Measurements from ENCODE around the gene TOP3B.

The TOP3B gene

GRCh38 chr22:21959274-21960074 lies 23.1 kb downstream of the TOP3B start:
- WGBS: 94% methylated on average over 18 of the region's 18 CpGs
- H3K36me3 ChIP-seq (ENCODE audit: insufficient read depth, low read length): peaks cover 59% of the 10 kb centered on the region

DNA sequence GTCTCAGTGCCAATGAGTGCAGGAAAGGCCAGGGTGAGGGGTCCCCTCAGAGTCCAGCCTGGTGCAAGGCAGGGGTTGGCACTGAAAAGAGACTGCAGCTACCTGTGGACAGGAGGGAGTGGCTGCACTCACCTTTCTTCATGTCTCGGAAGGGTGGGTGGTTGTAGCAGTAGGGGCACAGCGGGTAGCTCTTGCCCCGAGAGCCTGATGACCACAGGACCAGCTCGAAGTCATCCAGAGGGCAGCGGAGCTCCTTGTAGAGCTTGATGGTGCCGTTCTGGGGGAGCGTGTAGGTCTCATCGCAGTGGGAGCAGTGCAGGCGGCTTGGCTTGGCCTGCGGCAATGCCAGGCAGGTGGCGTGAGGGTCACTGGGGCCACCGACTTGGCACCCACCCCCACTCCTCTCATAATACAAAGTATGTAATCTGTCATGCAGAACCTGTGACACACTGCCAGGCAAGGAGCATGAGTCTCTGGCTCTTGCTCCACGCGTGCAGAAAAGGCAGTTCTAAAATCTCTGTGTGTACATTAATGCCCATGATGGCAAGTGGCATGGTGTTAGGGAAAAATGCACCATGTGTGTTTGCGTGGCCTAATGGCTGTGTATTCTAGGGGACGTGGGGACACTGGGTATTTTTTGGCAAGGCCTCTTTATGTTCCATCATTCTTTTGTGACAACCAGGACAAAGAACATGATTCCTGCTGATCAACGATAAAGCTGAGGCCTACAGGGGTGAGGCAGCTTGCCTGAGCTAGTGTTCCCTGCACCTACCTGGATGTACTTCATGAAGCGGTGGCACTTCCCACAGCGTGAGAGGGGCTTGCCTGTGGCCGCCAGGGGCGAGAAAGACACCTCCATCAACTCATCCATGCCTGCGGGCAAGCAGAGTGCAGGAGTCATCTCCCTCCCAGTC lies 24.0 kb downstream of the TOP3B start:
- Histone ChIP-seq H3K36me3 (ENCODE audit: insufficient read depth, low read length) (peaks cover 50% of the 10 kb centered on the region), H3K9ac (ENCODE audit: low read depth, low read length) (no peak overlapping the region), H3K27ac (ENCODE audit: low read depth, low read length) (no peak overlapping the region), H3K4me3 (ENCODE audit: low read length) (no peak overlapping the region), H3K4me1 (ENCODE audit: insufficient read depth, low read length) (no peaks in the 10 kb centered on the region), H3K9me3 (ENCODE audit: insufficient read depth, low read depth, low read length) (no peaks in the 10 kb centered on the region), H3K27me3 (ENCODE audit: insufficient read depth, low read length) (peaks cover 11% of the 10 kb centered on the region)
- WGBS: 94% methylated on average over 22 of the region's 22 CpGs

More at GRCh38 chr22:21959274-21960074, 23.1 kb downstream of the TOP3B start:
- Histone ChIP-seq H3K9ac (ENCODE audit: low read depth, low read length) (no peak overlapping the region), H3K9me3 (ENCODE audit: insufficient read depth, low read depth, low read length) (no peaks in the 10 kb centered on the region), H3K4me1 (ENCODE audit: insufficient read depth, low read length) (no peaks in the 10 kb centered on the region), H3K27ac (ENCODE audit: low read depth, low read length) (no peak overlapping the region), H3K4me3 (ENCODE audit: low read length) (no peak overlapping the region), H3K27me3 (ENCODE audit: insufficient read depth, low read length) (peaks cover 11% of the 10 kb centered on the region)

DNA sequence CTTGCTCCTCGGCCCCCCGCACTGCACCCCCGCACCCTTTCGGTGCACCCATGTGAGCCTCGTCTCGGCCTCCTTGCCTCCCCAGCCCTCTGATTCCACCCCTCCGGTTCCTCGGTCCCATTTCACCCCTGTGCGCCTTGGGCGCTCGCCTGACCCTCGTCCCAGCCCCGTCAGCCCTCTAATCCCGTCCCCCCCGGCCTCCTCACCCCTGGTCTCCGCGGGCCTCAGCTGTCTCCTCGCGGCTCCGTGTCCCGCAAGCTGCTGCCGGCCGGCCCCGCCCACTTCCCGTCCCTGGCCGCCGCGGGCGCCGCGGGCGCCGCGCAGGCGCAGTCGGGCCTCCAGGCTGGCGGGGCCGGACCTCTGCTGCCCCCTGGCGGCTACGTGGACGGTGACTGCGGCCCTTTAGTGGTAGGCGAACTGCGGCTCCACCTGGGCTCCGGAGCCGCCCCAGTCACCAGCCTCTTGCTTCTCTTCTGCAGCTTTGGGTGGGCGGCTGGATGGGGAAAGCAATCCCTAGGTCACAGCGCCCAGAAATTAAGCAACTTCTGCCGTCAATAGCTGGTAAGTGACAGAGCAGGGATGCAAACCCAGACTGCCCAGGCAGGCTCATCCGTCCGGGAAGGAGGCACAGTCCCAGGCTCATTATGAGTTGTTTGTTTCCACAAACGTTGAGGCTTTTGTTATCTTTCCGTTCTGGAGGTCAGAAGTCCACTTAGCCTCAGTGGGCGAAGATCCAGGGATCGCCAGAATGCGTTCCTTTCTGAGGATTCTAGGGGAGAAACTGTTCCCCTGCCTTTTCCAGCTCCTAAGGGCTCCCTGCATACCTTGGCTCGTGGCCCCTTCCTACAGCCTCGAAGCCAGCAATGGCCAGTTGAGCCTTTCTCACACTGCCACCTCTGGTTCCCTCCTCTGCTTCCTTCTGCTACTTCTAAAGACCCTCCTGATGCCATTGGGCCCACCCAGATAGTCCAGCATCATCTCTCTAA lies 29.7 kb downstream of the TOP3B start, which contains the start of gene PPM1F:
PPM1F (minus strand) TSS at position 263 of the 986 bp plus-strand sequence. CDS start 6,800 bp downstream, outside the sequence.
- Histone ChIP-seq H3K9ac (ENCODE audit: low read depth, low read length) (peak within 1 kb of the TSS; percentile 48; the same call in 1 of the 2 replicates), H3K9me3 (ENCODE audit: insufficient read depth, low read depth, low read length) (no peaks in the 10 kb centered on the region), H3K27ac (ENCODE audit: low read depth, low read length) (no peak within 1 kb of the TSS), H3K4me3 (ENCODE audit: low read length) (peak within 1 kb of the TSS; percentile 70), H3K36me3 (ENCODE audit: insufficient read depth, low read length) (no peaks in the 10 kb centered on the region), H3K4me1 (ENCODE audit: insufficient read depth, low read length) (peaks cover 3% of the 10 kb centered on the region; the same call in 1 of the 2 replicates), H3K27me3 (ENCODE audit: insufficient read depth, low read length) (peaks cover 17% of the 10 kb centered on the region)
- 14% methylated on average over 58 of the region's 58 CpGs for WGBS

- no peaks in the 10 kb centered on the region for H3K9me3 ChIP-seq (ENCODE audit: insufficient read depth, low read depth, low read length)
- H3K27ac ChIP-seq (ENCODE audit: low read depth, low read length): no peak overlapping the region
- H3K4me1 ChIP-seq (ENCODE audit: insufficient read depth, low read length): peaks cover 12% of the 10 kb centered on the region
- peaks cover 14% of the 10 kb centered on the region for H3K27me3 ChIP-seq (ENCODE audit: insufficient read depth, low read length)
- no peaks in the 10 kb centered on the region for H3K36me3 ChIP-seq (ENCODE audit: insufficient read depth, low read length)
- H3K9ac ChIP-seq (ENCODE audit: low read depth, low read length): no peak overlapping the region
- 26% methylated on average over 29 of the region's 29 CpGs for whole genome bisulfite sequencing
- peak overlapping the region; percentile 70 for H3K4me3 ChIP-seq (ENCODE audit: low read length)
Observed at GRCh38 chr22:21951931-21952465, 30.6 kb downstream of the TOP3B start.

DNA sequence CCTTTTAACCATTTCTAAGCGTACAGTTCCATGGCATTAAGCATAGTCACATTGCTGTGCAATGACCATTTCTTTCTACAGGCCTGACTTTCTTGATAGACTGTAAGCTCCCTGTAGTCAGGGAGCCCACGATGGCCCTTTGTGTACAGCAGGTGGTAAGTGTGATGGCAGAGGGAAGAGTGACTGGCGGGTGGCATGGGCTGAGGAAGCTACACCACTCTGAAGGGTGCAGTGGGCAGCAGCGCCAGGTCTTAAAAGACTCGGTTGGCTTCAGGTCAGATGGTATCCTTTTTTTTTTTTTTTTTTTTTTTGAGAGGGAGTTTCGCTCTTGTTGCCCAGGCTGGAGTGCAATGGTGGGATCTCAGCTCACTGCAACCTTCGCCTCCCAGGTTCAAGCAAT lies 31.5 kb downstream of the TOP3B start:
- Histone ChIP-seq H3K27me3 (ENCODE audit: insufficient read depth, low read length) (peaks cover 10% of the 10 kb centered on the region), H3K9me3 (ENCODE audit: insufficient read depth, low read depth, low read length) (no peaks in the 10 kb centered on the region), H3K9ac (ENCODE audit: low read depth, low read length) (no peak overlapping the region), H3K36me3 (ENCODE audit: insufficient read depth, low read length) (no peaks in the 10 kb centered on the region), H3K4me3 (ENCODE audit: low read length) (no peak overlapping the region), H3K27ac (ENCODE audit: low read depth, low read length) (no peak overlapping the region), H3K4me1 (ENCODE audit: insufficient read depth, low read length) (peaks cover 15% of the 10 kb centered on the region)
- WGBS: 96% methylated on average over 7 of the region's 7 CpGs

GRCh38 chr22:21949948-21950347 lies 32.6 kb downstream of the TOP3B start:
- 93% methylated on average over 1 of the region's 1 CpG for WGBS
- Histone ChIP-seq H3K9ac (ENCODE audit: low read depth, low read length) (no peak overlapping the region), H3K27ac (ENCODE audit: low read depth, low read length) (no peak overlapping the region)

DNA sequence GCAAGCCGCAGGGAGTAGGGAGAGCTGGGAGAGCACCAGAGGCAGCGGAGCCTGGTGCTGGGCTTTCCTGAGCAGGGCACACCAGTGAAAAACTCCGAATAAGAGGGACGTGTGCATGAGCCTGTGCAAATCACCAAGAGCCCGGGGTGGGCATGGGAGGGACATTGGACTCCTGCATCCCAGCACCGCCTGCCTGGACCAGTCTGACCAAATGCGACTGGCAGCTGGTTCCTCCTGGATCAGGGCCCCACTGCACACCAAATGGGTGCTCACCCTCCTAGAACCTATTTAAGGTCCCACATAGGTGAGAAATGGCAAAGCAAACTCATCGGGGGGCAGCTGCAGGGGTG lies 33.0 kb downstream of the TOP3B start:
- Histone ChIP-seq H3K27ac (ENCODE audit: low read depth, low read length) (no peak overlapping the region), H3K9me3 (ENCODE audit: insufficient read depth, low read depth, low read length) (no peaks in the 10 kb centered on the region), H3K9ac (ENCODE audit: low read depth, low read length) (no peak overlapping the region), H3K4me3 (ENCODE audit: low read length) (no peak overlapping the region), H3K27me3 (ENCODE audit: insufficient read depth, low read length) (peaks cover 6% of the 10 kb centered on the region), H3K4me1 (ENCODE audit: insufficient read depth, low read length) (peaks cover 15% of the 10 kb centered on the region), H3K36me3 (ENCODE audit: insufficient read depth, low read length) (peaks cover 12% of the 10 kb centered on the region)
- WGBS: 92% methylated on average over 8 of the region's 8 CpGs

More at GRCh38 chr22:21949948-21950347, 32.6 kb downstream of the TOP3B start:
- Histone ChIP-seq H3K4me1 (ENCODE audit: insufficient read depth, low read length) (peaks cover 15% of the 10 kb centered on the region), H3K9me3 (ENCODE audit: insufficient read depth, low read depth, low read length) (no peaks in the 10 kb centered on the region), H3K27me3 (ENCODE audit: insufficient read depth, low read length) (peaks cover 10% of the 10 kb centered on the region), H3K36me3 (ENCODE audit: insufficient read depth, low read length) (peaks cover 8% of the 10 kb centered on the region), H3K4me3 (ENCODE audit: low read length) (no peak overlapping the region)

GRCh38 chr22:21948824-21949568 lies 33.6 kb downstream of the TOP3B start:
- 94% methylated on average over 7 of the region's 7 CpGs for WGBS
- H3K36me3 ChIP-seq (ENCODE audit: insufficient read depth, low read length): peaks cover 12% of the 10 kb centered on the region
- peaks cover 15% of the 10 kb centered on the region for H3K4me1 ChIP-seq (ENCODE audit: insufficient read depth, low read length)
- no peak overlapping the region for H3K4me3 ChIP-seq (ENCODE audit: low read length)
- H3K9ac ChIP-seq (ENCODE audit: low read depth, low read length): no peak overlapping the region
- no peaks in the 10 kb centered on the region for H3K9me3 ChIP-seq (ENCODE audit: insufficient read depth, low read depth, low read length)
- H3K27ac ChIP-seq (ENCODE audit: low read depth, low read length): no peak overlapping the region
- H3K27me3 ChIP-seq (ENCODE audit: insufficient read depth, low read length): peaks cover 6% of the 10 kb centered on the region

DNA sequence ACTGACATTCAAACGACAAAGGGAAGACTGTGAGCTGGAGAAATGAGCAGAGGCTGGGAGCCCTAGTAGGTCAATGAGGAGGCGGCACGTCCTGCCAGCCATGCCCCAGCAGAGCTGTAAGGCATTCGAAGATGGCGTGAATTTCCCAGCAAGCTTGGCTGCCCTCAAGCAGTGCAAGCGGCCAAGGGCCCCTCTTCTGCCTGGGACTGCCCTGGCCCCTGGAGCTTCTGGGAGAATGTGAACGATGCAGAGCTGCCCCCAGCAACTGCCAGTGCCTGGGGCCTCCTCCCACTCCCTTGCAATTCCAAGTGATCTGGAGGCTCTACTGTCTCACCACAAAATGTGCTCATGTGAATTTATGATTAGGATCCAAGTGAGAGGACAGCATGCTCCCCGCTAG lies 34.2 kb downstream of the TOP3B start:
- Histone ChIP-seq H3K27ac (ENCODE audit: low read depth, low read length) (no peak overlapping the region), H3K4me3 (ENCODE audit: low read length) (no peak overlapping the region), H3K4me1 (ENCODE audit: insufficient read depth, low read length) (peaks cover 15% of the 10 kb centered on the region), H3K9me3 (ENCODE audit: insufficient read depth, low read depth, low read length) (no peaks in the 10 kb centered on the region), H3K27me3 (ENCODE audit: insufficient read depth, low read length) (peaks cover 6% of the 10 kb centered on the region), H3K9ac (ENCODE audit: low read depth, low read length) (no peak overlapping the region), H3K36me3 (ENCODE audit: insufficient read depth, low read length) (peaks cover 12% of the 10 kb centered on the region)
- WGBS: 88% methylated on average over 8 of the region's 8 CpGs

Data from HUES64 (cell line).